ENCODE results near the gene OR56A1.
"Not testable (repeated sequence)": the region's sequence is repeated elsewhere in the genome, so short reads cannot be mapped to it uniquely, and the experiment has no call there.

Gene OR56A1

GRCh38 chr11:6030708-6031405 is at the start of gene OR56A1:
TSS of gene OR56A1 (minus strand) at chr11:6030758. CDS start at chr11:6027692, 3,066 bp downstream.
- no peak for DNase-seq

- no peak for DNase-seq
Observed at GRCh38 chr11:6079463-6079862, 48.9 kb upstream of the OR56A1 start.

- DNase-seq, result no peak
Observed at GRCh38 chr11:6077723-6078122, 47.2 kb upstream of the OR56A1 start.

- not testable (repeated sequence) for DNase-seq
Observed at GRCh38 chr11:6076443-6076842, 45.9 kb upstream of the OR56A1 start.

GRCh38 chr11:6067502-6067901 is 36.9 kb upstream of the OR56A1 start:
- DNase-seq, result no peak

- no peak for DNase-seq
Observed at GRCh38 chr11:6062691-6063358, 32.3 kb upstream of the OR56A1 start.

- DNase-seq, result no peak
Observed at GRCh38 chr11:6061475-6061874, 30.9 kb upstream of the OR56A1 start.

- no peak for DNase-seq
Observed at GRCh38 chr11:6057452-6057851, 26.9 kb upstream of the OR56A1 start.

- no peak for DNase-seq
Observed at GRCh38 chr11:6055569-6055968, 25.0 kb upstream of the OR56A1 start.

GRCh38 chr11:6052374-6052773 is 21.8 kb upstream of the OR56A1 start:
- DNase-seq, result no peak

- DNase-seq, result no peak
Observed at GRCh38 chr11:6040874-6041273, 10.3 kb upstream of the OR56A1 start.

- no peak for DNase-seq
Observed at GRCh38 chr11:6027501-6027900, 3.1 kb downstream of the OR56A1 start.

GRCh38 chr11:6025056-6025455 is 5.5 kb downstream of the OR56A1 start:
- DNase-seq, result no peak

- DNase-seq, result no peak
Observed at GRCh38 chr11:6022956-6023355, 7.6 kb downstream of the OR56A1 start.

GRCh38 chr11:6013042-6013441 is 17.5 kb downstream of the OR56A1 start:
- DNase-seq, result no peak

GRCh38 chr11:6012035-6012668 is 18.4 kb downstream of the OR56A1 start:
- DNase-seq, result no peak

GRCh38 chr11:6006846-6007245 is 23.7 kb downstream of the OR56A1 start, which contains the start of gene OR56A4:
TSS of gene OR56A4 (minus strand) at chr11:6006946. CDS start at chr11:6002992, 3,954 bp downstream.
- no peak for DNase-seq

GRCh38 chr11:6006395-6006794 is 24.2 kb downstream of the OR56A1 start:
- DNase-seq, result no peak

GRCh38 chr11:6002202-6002699 is 28.3 kb downstream of the OR56A1 start:
- DNase-seq, result no peak

- no peak for DNase-seq
Observed at GRCh38 chr11:5994791-5995190, 35.8 kb downstream of the OR56A1 start.

- DNase-seq, result no peak
Observed at GRCh38 chr11:5992604-5993251, 37.8 kb downstream of the OR56A1 start.

GRCh38 chr11:5992150-5992549 is 38.4 kb downstream of the OR56A1 start:
- DNase-seq, result no peak

- DNase-seq, result no peak
Observed at GRCh38 chr11:5989203-5989602, 41.4 kb downstream of the OR56A1 start.
